ENCODE measurements around the gene CPNE4. TPM values are rescaled to one million over a fixed set of nuclear protein-coding genes. Genes with fewer than 3 reads are reported as not detected.

Gene CPNE4
- total RNA-seq, 1 donor from 2014 or later: 3.2 TPM

- DNase-seq (ENCODE audit: extremely low spot score in 2 of 2): no peak
- Histone ChIP-seq H3K36me3 (no peaks in the 10 kb centered on the region), H3K27ac (no peak overlapping the region), H3K9me3 (no peaks in the 10 kb centered on the region), H3K27me3 (no peaks in the 10 kb centered on the region), H3K4me1 (no peaks in the 10 kb centered on the region), H3K4me3 (no peak overlapping the region)
- TF ChIP-seq POLR2AphosphoS5 (IDR thresholded peaks at IDR 0.05; ENCODE audit: insufficient read depth in 1 of 2, low read depth in 1 of 2) (no peak), CTCF (IDR thresholded peaks at IDR 0.05) (no peak), POLR2A (IDR thresholded peaks at IDR 0.05) (no peak)
- intact Hi-C loops (cut with DNase I): no loop called here
These were observed 411.4 kb downstream of the CPNE4 start for GRCh38 chr3:131623431-131623830.

GRCh38 chr3:131622726-131623125 lies 412.1 kb downstream of the CPNE4 start:
- Histone ChIP-seq H3K4me1 (no peaks in the 10 kb centered on the region), H3K36me3 (no peaks in the 10 kb centered on the region), H3K9me3 (no peaks in the 10 kb centered on the region), H3K4me3 (no peak overlapping the region), H3K27ac (no peak overlapping the region), H3K27me3 (no peaks in the 10 kb centered on the region)
- no peak for TF ChIP-seq POLR2AphosphoS5 (IDR thresholded peaks at IDR 0.05; ENCODE audit: insufficient read depth in 1 of 2, low read depth in 1 of 2)
- no peak for TF ChIP-seq CTCF (IDR thresholded peaks at IDR 0.05)
- no peak for TF ChIP-seq POLR2A (IDR thresholded peaks at IDR 0.05)
- intact Hi-C loops (cut with DNase I): no loop called here
- no peak for DNase-seq (ENCODE audit: extremely low spot score in 2 of 2)

- Histone ChIP-seq H3K9me3 (no peaks in the 10 kb centered on the region), H3K4me1 (no peaks in the 10 kb centered on the region), H3K4me3 (no peak overlapping the region), H3K27ac (no peak overlapping the region), H3K36me3 (no peaks in the 10 kb centered on the region), H3K27me3 (no peaks in the 10 kb centered on the region)
- no peak for DNase-seq (ENCODE audit: extremely low spot score in 2 of 2)
- intact Hi-C loops (cut with DNase I): no loop called here
- TF ChIP-seq POLR2A (IDR thresholded peaks at IDR 0.05) (no peak), POLR2AphosphoS5 (IDR thresholded peaks at IDR 0.05; ENCODE audit: insufficient read depth in 1 of 2, low read depth in 1 of 2) (no peak), CTCF (IDR thresholded peaks at IDR 0.05) (no peak)
These were observed 413.8 kb downstream of the CPNE4 start for GRCh38 chr3:131620977-131621376.

- Histone ChIP-seq H3K27me3 (no peaks in the 10 kb centered on the region), H3K36me3 (no peaks in the 10 kb centered on the region), H3K27ac (no peak overlapping the region), H3K4me3 (no peak overlapping the region), H3K9me3 (no peaks in the 10 kb centered on the region), H3K4me1 (no peaks in the 10 kb centered on the region)
- DNase-seq (ENCODE audit: extremely low spot score in 2 of 2): no peak
- TF ChIP-seq CTCF (IDR thresholded peaks at IDR 0.05): no peak
- TF ChIP-seq POLR2A (IDR thresholded peaks at IDR 0.05): no peak
- no peak for TF ChIP-seq POLR2AphosphoS5 (IDR thresholded peaks at IDR 0.05; ENCODE audit: insufficient read depth in 1 of 2, low read depth in 1 of 2)
- intact Hi-C loops (cut with DNase I): no loop called here
These were observed 415.0 kb downstream of the CPNE4 start for GRCh38 chr3:131619821-131620220.

GRCh38 chr3:131616719-131617118 lies 418.1 kb downstream of the CPNE4 start:
- H3K27me3 ChIP-seq: no peaks in the 10 kb centered on the region
- no peaks in the 10 kb centered on the region for H3K4me1 ChIP-seq
- no peak overlapping the region for H3K4me3 ChIP-seq
- no peak overlapping the region for H3K27ac ChIP-seq
- no peaks in the 10 kb centered on the region for H3K9me3 ChIP-seq
- TF ChIP-seq CTCF (IDR thresholded peaks at IDR 0.05) (no peak), POLR2AphosphoS5 (IDR thresholded peaks at IDR 0.05; ENCODE audit: insufficient read depth in 1 of 2, low read depth in 1 of 2) (no peak), POLR2A (IDR thresholded peaks at IDR 0.05) (no peak)
- no peak for DNase-seq (ENCODE audit: extremely low spot score in 2 of 2)
- H3K36me3 ChIP-seq: no peaks in the 10 kb centered on the region
- intact Hi-C loops (cut with DNase I): no loop called here

Data from vagina (tissue), 2 donors.